ENCODE results near the gene NKD2.
"Not testable (repeated sequence)": the region's sequence is repeated elsewhere in the genome, so short reads cannot be mapped to it uniquely, and the experiment has no call there.

NKD2 gene

GRCh38 chr5:1059884-1060263, 51.3 kb downstream of the NKD2 start:
- no peak for DNase-seq

- no peak for DNase-seq
Measured at GRCh38 chr5:1060535-1060981, 52.0 kb downstream of the NKD2 start.

GRCh38 chr5:1061292-1061691, 52.7 kb downstream of the NKD2 start:
- DNase-seq = not testable (repeated sequence)

GRCh38 chr5:1061916-1062315, 53.3 kb downstream of the NKD2 start:
- DNase-seq = no peak

DNA sequence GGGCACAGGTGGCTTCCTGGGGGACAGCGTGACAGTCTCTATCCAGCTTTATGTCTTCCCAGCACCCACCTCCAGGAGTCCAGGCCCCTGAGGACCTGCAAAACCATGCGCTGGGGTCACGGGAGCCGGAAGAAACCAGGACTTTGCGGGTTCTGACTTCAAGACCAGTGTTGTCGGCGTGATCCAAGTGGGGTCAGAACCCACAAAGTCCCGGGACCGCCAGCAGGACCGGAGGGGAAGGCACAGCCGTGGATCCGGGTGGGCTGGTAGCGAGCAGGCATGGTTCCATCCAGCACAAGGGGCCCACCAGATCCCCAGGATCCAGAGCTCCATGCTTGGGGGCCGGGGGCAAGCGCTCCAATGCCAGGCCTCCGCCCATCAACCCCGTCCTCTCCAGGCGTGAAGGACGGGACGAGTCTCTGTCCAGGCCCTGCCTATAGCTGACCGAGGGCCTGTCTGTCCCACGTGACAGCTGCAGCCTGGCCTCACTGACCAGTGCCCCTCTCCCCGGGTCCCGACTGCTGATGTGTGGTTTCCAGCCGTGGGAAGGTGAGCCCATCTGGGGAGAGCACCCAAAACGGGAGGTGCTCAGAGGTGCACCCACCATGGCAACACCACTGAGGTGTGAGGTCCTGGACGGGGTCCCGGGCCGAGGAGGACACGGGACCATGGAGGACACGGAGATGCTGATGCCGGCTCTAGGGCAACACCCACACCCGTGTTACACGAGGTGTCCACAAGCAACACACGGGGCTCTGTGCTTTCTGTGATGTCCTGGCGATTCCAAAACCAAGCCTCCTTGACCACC, 54.4 kb downstream of the NKD2 start:
- no peak for DNase-seq

DNA sequence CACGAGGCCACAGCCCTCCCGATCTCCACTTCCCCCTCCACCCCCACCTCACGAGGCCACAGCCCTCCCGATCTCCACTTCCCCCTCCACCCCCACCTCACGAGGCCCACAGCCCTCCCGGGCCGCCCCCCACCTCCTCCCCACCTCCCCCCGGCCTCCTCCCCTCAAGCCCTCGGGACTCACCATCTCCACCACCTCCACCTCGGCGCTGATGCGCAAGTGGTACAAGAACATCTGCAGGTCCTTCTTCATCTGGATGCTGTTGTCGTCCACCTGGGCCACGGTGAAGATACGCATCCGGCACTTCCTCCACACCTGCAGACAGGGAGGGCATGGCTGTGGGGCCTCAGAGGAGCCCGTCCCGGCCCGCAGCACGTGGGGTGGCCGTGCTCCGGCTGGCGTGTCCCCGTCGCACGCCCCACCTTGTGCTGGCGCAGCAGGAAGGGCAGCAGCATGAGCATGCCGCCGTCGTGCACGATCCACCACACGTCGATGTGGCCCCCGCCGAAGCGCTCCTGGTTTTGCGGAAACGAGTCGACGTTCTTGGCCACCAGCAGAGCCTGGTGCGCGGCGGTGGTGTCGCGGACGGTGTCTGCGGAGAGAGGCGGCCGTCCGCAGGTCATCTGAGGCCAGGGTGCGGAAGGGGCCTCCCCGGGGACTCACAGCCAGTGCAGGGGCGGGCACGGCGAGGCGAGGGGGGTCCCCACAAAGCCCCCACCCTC, 55.2 kb downstream of the NKD2 start:
- DNase-seq = no peak

- no peak for DNase-seq
Measured at GRCh38 chr5:1064383-1065142, 56.0 kb downstream of the NKD2 start.

DNA sequence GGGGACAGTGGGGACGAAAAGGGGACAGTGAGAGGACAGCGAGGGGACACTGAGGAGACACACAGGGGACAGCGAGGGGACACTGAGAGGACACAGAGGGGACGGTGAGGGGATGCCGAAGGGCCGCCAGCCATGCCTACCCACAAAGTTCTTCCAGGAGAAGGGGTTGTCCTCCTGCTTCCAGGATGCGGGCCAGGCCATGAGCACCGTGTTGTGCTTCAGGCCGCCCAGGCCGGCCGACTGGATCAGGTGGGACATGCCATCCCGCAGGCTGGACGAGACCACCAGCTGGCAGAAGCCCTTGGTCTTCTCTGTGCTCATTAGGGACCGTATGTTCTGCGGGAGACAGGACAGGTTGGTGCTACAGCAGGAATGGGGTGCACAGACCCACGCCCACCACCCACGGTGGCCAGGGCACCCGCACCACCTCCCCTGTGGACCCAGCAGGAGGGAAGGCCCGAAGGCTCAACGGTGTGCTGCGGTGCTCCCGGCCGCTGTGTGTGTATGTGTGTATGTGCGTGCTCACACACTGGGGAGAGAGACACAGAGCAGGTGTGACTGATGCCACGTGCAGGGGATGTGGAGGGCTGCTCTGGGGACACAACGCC, 56.6 kb downstream of the NKD2 start:
- no peak for DNase-seq

GRCh38 chr5:1065891-1066650, 57.5 kb downstream of the NKD2 start:
- DNase-seq = no peak

DNA sequence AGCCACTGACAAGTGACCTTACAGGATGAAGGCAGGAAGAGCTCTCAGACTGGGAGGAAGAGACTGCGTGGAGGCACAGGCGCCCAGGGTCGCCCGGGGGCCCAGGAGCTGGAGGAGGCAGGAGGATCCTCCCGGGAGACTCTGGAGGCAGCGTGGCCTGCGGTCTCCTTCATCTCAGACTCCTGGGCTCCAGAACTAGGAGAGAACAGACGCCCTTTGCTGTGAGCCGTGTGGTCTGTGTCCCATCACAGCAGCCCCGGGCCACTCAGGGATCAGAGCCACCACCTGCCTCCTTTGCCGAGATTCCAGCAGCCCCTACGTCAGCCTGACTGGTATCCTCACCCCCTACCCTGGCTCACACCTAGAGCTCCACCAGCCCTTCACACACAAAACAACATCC, 58.1 kb downstream of the NKD2 start:
- DNase-seq = no peak

DNA sequence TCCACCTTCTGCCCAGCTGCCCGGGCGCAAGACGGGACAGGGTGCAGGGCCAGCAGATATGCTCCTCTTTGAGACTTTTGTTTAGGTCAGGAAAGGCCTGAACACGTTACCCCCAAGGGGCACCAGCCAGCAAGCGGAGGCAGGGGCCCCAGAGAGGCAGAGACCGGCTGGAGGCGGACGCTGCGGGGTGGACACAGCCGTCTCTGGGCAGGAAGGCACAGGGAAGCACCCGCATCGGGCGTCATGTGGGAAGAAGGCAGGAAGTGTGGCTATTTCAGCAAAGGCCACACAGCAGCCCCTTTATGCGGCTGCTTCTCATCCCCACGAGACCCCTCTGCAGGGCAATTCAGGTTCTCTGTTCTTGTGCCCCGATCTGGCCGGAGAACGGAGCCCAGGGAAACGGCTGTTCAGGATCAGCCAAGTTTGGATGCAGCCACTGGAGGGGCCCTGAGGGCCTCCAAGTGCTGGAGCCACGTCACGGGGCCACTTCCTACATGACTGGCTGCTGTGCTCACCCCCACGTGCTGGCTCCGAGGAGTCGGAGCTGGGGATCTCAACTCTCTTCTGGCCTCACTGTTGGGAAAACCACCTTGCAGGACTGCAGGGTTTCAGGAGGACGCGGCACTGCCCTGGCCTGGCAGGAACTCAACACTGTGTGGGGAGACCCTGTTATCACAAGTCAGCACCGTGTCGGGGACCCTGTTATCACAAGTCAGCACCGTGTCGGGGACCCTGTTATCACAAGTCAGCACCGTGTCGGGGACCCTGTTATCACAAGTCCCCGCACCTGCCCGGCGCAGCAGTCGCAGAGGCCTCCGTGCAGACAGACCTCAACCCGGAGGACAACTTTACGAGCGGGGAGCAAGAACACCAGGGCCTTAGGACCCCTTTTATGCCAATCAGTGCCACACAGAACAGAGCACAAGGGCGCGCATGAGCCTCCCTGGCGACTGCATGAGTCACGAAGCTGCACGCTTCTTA, 58.8 kb downstream of the NKD2 start:
- no peak for DNase-seq

DNA sequence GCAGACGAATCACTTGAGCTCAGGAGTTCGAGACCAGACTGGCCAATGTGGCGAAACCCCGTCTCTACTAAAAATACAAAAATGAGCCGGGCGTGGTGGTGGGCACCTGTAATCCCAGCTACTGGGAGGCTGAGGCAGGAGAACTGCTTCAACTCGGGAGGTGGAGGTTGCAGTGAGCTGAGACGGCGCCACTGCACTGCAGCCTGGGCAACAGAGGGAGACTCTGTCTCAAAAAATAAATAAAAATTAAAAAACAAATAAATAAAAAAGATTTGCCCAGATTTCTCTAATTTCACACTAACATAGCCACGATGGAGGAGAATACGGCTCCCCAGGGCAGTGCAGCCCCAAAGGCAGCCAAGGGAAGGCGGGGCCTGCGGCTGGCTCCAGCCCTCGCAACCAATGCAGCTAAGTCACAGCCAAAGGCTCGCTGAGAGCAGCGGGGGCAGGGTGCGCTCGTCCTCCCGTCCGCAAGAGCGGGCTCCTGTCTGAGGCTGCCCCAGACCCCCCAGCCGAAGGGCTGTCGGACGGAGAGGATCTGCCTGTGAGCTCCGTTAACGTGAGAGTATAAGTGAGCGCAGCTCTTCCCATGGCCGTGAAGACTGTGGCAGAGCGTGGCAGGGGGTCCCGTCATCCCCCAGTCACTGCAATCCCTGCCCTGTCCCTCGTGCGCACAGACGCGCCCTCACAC, 59.7 kb downstream of the NKD2 start:
- DNase-seq = no peak

GRCh38 chr5:1068895-1069719, 60.5 kb downstream of the NKD2 start:
- no peak for DNase-seq

DNA sequence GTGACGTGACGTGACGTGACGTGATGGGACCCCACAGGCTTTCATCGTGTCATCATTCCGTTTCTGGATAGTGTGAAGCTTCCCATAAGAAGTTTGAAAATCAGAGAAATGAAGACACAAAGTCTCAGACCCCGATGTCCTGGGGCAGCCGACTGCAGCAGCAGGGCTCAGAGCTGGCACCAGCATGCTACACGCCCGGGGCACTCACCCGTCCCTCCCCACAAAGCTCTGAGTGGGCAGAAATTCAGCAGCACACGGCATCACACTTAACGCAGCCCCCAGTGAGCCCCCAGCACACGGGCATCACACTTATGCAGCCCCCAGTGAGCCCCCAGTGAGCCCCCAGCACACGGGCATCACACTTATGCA, 61.1 kb downstream of the NKD2 start:
- no peak for DNase-seq

- DNase-seq = no peak
Measured at GRCh38 chr5:1073239-1074102, 64.9 kb downstream of the NKD2 start.

DNA sequence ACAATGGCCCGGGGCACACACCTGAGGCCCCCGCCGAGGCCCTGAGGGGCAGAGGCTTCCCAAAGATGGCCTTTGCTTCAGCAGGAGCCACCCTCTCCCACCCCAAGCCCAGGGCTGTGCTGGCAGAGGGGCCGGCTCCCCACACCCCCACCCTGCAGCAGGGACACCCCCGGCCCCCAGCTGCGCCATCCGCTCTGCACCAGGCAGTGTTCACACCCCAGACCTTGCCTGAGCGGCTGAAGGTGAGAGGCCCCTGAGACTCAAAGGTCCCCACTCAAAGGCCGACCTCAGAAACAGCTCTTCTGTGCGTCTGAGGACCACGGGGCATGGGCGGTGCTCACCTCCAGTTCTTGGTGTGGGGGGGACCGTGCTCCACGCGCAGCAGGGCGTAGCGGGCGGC, 65.6 kb downstream of the NKD2 start:
- DNase-seq = no peak

- DNase-seq = no peak
Measured at GRCh38 chr5:1074816-1075554, 66.4 kb downstream of the NKD2 start.

- no peak for DNase-seq
Measured at GRCh38 chr5:1075555-1075881, 66.9 kb downstream of the NKD2 start.
